K562 (cell line): ENCODE measurements around the gene ACTL10. TPM values are rescaled to one million over a fixed set of nuclear protein-coding genes. Genes with fewer than 3 reads are reported as not detected.

Experiments used
- ATAC-seq: fragments of 200-7000 bp; cut with Tn5 transposase; 3 replicates; pipeline ENCODE4 v1.9.1; 2020; ENCODE audit warnings: moderate library complexity
- BruUV-seq: library from RNA; stranded (reverse); fragments of 400-500 nt; replicated peaks from 2 replicates; lab custom pipeline; 2021; lab: Mats Ljungman, UMichigan
- CTCF ChIA-PET: fragments of 300-600 bp; formaldehyde crosslinking; extraction: SDS; loops from one replicate; lab custom pipeline; 2021; ENCODE audit warnings: low intra/inter-chr PET ratio; lab: Yijun Ruan, JAX
- POLR2A ChIA-PET: fragments of 300-600, 350-650 bp; sonication (Branson Sonifier 250); formaldehyde crosslinking; extraction: SDS; loops from one replicate; lab custom pipeline; 2021; ENCODE audit warnings: antibody characterized with exemption, inconsistent platforms; lab: Yijun Ruan, JAX
- DNase-seq, 4 experiments: peaks; one replicate each; pipeline versions ENCODE4 v3.0.0 to v3.0.0-alpha.2; 2011 to 2018; ENCODE audit warnings: low spot score in 3 of 4, mixed read lengths in 3 of 4; ENCODE audit errors: extremely low read depth in 1 of 4
- FAIRE-seq: peaks from 2 replicates; lab custom pipeline; 2011; peaks lifted over from hg19 to GRCh38; lab: Jason Lieb, UNC
- H2AFZ ChIP-seq: 2 replicates; pipeline ENCODE4 v1.6.0; 2011; ENCODE audit warnings: low read depth, low read length, control low read depth, inconsistent platforms
- H3K27ac ChIP-seq: fragments of 200-600 bp; 3 replicates; pipeline ENCODE4 v1.8.0; 2011; ENCODE audit warnings: low read depth, mild to moderate bottlenecking, control low read depth, inconsistent platforms, low read length, moderate library complexity, mixed read lengths; ENCODE audit errors: extremely low read depth
- H3K27me3 ChIP-seq, 2 experiments: fragments of 300-600 bp in 1 of 2; 2 replicates in 1 of 2; 3 replicates in 1 of 2; pipeline versions ENCODE4 v1.6.0 to v1.8.0; 2011; ENCODE audit warnings: inconsistent platforms in 2 of 2, low read length in 2 of 2, mild to moderate bottlenecking in 1 of 2, mixed read lengths in 1 of 2, moderate library complexity in 1 of 2; ENCODE audit not compliant: control insufficient read depth in 2 of 2, insufficient read depth in 2 of 2
- H3K36me3 ChIP-seq: fragments of 300-600 bp; 3 replicates; pipeline ENCODE4 v1.8.0; 2011; ENCODE audit warnings: mild to moderate bottlenecking, low read length, inconsistent platforms; ENCODE audit not compliant: control insufficient read depth, insufficient read depth
- H3K4me1 ChIP-seq, 2 experiments: fragments of 200-600 bp in 1 of 2; replicated peaks in 1 of 2; 2 replicates in 1 of 2; 3 replicates in 1 of 2; pipeline versions ENCODE4 v1.5.1 to v1.8.0; 2011; ENCODE audit warnings: inconsistent platforms in 2 of 2, low read length in 2 of 2, mild to moderate bottlenecking in 1 of 2, mixed read lengths in 1 of 2, moderate library complexity in 1 of 2; ENCODE audit not compliant: control insufficient read depth in 2 of 2, insufficient read depth in 2 of 2
- H3K4me2 ChIP-seq: 2 replicates; pipeline ENCODE4 v1.6.1; 2011; ENCODE audit warnings: low read length, control low read depth, inconsistent platforms, mixed read lengths; ENCODE audit not compliant: insufficient read depth
- H3K4me3 ChIP-seq: fragments of 200-600 bp; sonication (generic), shearing (Covaris generic); 2 replicates; pipeline ENCODE4 v1.5.1; 2016; ENCODE audit warnings: control low read depth, inconsistent platforms
- H3K79me2 ChIP-seq: fragments of 200-600 bp; 3 replicates; pipeline ENCODE4 v1.8.0; 2011; ENCODE audit warnings: low read length, inconsistent platforms; ENCODE audit not compliant: control insufficient read depth, insufficient read depth
- H3K9ac ChIP-seq, 2 experiments: 2 replicates each; pipeline versions ENCODE4 v1.6.0 to v1.6.1; 2011; ENCODE audit warnings: low read depth in 2 of 2, low read length in 2 of 2, control low read depth in 1 of 2, inconsistent platforms in 1 of 2, mild to moderate bottlenecking in 1 of 2, mixed read lengths in 1 of 2; ENCODE audit not compliant: insufficient read depth in 1 of 2
- H3K9me1 ChIP-seq: one replicate; pipeline ENCODE4 v1.6.0; 2011; ENCODE audit warnings: inconsistent platforms, mild to moderate bottlenecking, low read length, moderate library complexity; ENCODE audit not compliant: control insufficient read depth, insufficient read depth
- H3K9me3 ChIP-seq: replicated peaks from 2 replicates; pipeline ENCODE4 v1.5.1; 2011; ENCODE audit warnings: low read depth, low read length, inconsistent platforms; ENCODE audit not compliant: control insufficient read depth, insufficient read depth
- H4K20me1 ChIP-seq: replicated peaks from 2 replicates; pipeline ENCODE4 v1.6.1; 2011; ENCODE audit warnings: low read length, inconsistent platforms, mixed read lengths; ENCODE audit not compliant: control insufficient read depth, insufficient read depth
- CUX1 ChIP-seq: fragments of 200-800 bp; sonication (Bioruptor generic); IDR thresholded peaks from 2 replicates; pipeline ENCODE4 v1.6.1; 2016; ENCODE audit warnings: missing genetic modification characterization, missing compliant biosample characterization
- GABPB1 ChIP-seq: sonication (generic); formaldehyde crosslinking; IDR thresholded peaks from 2 replicates; pipeline ENCODE4 v1.8.0; 2022; ENCODE audit warnings: mild to moderate bottlenecking, missing genetic modification reagents
- HDAC2 ChIP-seq: fragments of 450-650 bp; IDR thresholded peaks from 2 replicates; pipeline ENCODE4 v1.6.1; 2016; ENCODE audit warnings: mild to moderate bottlenecking
- MXI1 ChIP-seq: IDR thresholded peaks from 2 replicates; pipeline ENCODE4 v1.6.1; 2011; ENCODE audit warnings: low read depth, mild to moderate bottlenecking, improper control_type of control experiment, low read length
- POLR2A ChIP-seq: fragments of 450-650 bp; conservative IDR thresholded peaks from 2 replicates; pipeline ENCODE4 v1.6.1; 2016
- RBM17 ChIP-seq: fragments of 200-400 bp; formaldehyde crosslinking; IDR thresholded peaks from 2 replicates; pipeline ENCODE4 v1.6.1; 2017; ENCODE audit warnings: low read depth, mild to moderate bottlenecking, low read length, borderline replicate concordance
- SMAD1 ChIP-seq: fragments of 150-350 bp; IDR thresholded peaks from 2 replicates; pipeline ENCODE4 v1.6.1; 2014; ENCODE audit warnings: low read length, low read depth; ENCODE audit not compliant: partially characterized antibody
- THRA ChIP-seq: fragments of 450-650 bp; IDR thresholded peaks from 2 replicates; pipeline ENCODE4 v1.6.1; 2017; ENCODE audit warnings: mild to moderate bottlenecking, moderate library complexity
- ZC3H8 ChIP-seq: fragments of 450-650 bp; IDR thresholded peaks from 2 replicates; pipeline ENCODE4 v1.6.1; 2017
- ZNF696 ChIP-seq: fragments of 250-450 bp; sonication (Bioruptor Pico); conservative IDR thresholded peaks from 2 replicates; pipeline ENCODE4 v1.4.0; 2020; ENCODE audit warnings: mild to moderate bottlenecking, moderate library complexity
- WGBS: fragments of 100-300 bp; shearing (Covaris generic); methylation state at CpG from one replicate; pipeline ENCODE4 v1.1.6; 2016; ENCODE audit warnings: low coverage, mixed read lengths; ENCODE audit not compliant: insufficient coverage; ENCODE audit errors: missing lambda C conversion rate; 5-methylcytosine and 5-hydroxymethylcytosine counted together
- in situ Hi-C: fragments of 300-500 bp; cut with MboI; formaldehyde crosslinking; loops from 4 replicates; pipeline ENCODE4 v1.15.0; 2018; ENCODE audit warnings: inconsistent platforms, mixed read lengths
- intact Hi-C: fragments of 100-400 bp; cut with micrococcal nuclease; formaldehyde crosslinking; loops from 2 replicates; pipeline ENCODE4 v1.14.2; 2022
- polyA plus RNA-seq, 8 experiments: library from polyadenylated mRNA; depleted of rRNA in 4 of 8; stranded (reverse) in 5 of 8; unstranded in 3 of 8; fragments of >200 nt; fragmentation: Nextera tagmentation in 2 of 8; fragmentation: Illumina TruSeq in 1 of 8; extraction: Ambion mirVana in 2 of 8; extraction: Trizol in 1 of 8; gene quantifications; 2 replicates each; pipeline versions ENCODE4 v1.2.1 to v1.2.3, GENCODE V29; 2011 to 2014; ENCODE audit warnings: inconsistent platforms in 1 of 8, missing spikeins in 1 of 8
- total RNA-seq, 7 experiments: library from RNA; depleted of rRNA in 6 of 7; stranded (reverse); fragments of >200 nt in 6 of 7; fragmentation: Illumina TruSeq in 2 of 7; extraction: Trizol in 2 of 7; gene quantifications; 2 replicates each; pipeline versions ENCODE4 v1.2.1 to v1.2.3, GENCODE V29; 2011 to 2021; ENCODE audit warnings: low replicate concordance in 1 of 7
- TF ChIP-seq, protein P1 (sequence below), 3 experiments: IDR thresholded peaks in 2 of 3; conservative IDR thresholded peaks in 1 of 3; 2 replicates each; pipeline ENCODE4 v1.5.1; 2011 to 2012; ENCODE audit warnings: low read length in 3 of 3, mild to moderate bottlenecking in 3 of 3, control low read depth in 2 of 3, improper control_type of control experiment in 1 of 3, inconsistent platforms in 1 of 3, low read depth in 1 of 3, mixed read lengths in 1 of 3, moderate library complexity in 1 of 3; ENCODE audit not compliant: insufficient read depth in 2 of 3

ACTL10 gene
- total and polyA plus RNA-seq, 9 of the 15 experiments (the other 6 are each of a cell fraction or from before 2014, with no cell fraction given) = 0.07 to 0.14 TPM; not detected in 7

GRCh38 chr20:33667676-33668465 is 1.1 kb downstream of the ACTL10 start:
- Histone ChIP-seq H3K79me2 (peaks cover 28% of the 10 kb centered on the region), H3K4me2 (no peak overlapping the region), H3K4me1 (peaks cover 24 to 63% of the 10 kb centered on the region in 2 experiments), H3K9me3 (no peaks in the 10 kb centered on the region), H3K9me1 (peaks cover 5% of the 10 kb centered on the region), H3K4me3 (no peak overlapping the region), H3K36me3 (peaks cover 54% of the 10 kb centered on the region), H4K20me1 (peaks cover 7% of the 10 kb centered on the region; the same call in 1 of the 2 replicates), H3K9ac (no peak overlapping the region; a peak in 1 of 4 replicates), H3K27ac (no peak overlapping the region), H2AFZ (no peak overlapping the region), H3K27me3 (no peaks in the 10 kb centered on the region)
- ATAC-seq (peak; percentile 14), DNase-seq (peak; percentile 56 to 69 (median 60)), FAIRE-seq (no peak)
- ChIA-PET CTCF (interaction anchor here (0.9 kb wide), 1 partner anchor 210 kb away, joined by 4 read pairs; no protein-coding TSS in a partner anchor), POLR2A (interaction anchor here (0.6 to 5.4 kb wide), 6 partner anchors 12 to 400 kb away, joined by 3 to 51 read pairs (median 3); partner anchors contain the start of gene CBFA2T2)
- intact Hi-C loops (loop anchor here (2.0 kb wide), 1 partner anchor 65 kb away; no protein-coding TSS in a partner anchor), in situ Hi-C loops (loop anchor here (5.0 kb wide), 1 partner anchor 59 kb away; no protein-coding TSS in a partner anchor)
- WGBS = 97% methylated on average over 26 of the region's 47 CpGs
- no TSS peak for BruUV-seq
- TF ChIP-seq ZNF696 (CRISPR knock-in tag) (no peak), RBM17 (no peak), HDAC2 (no peak), CUX1 (CRISPR knock-in tag) (no peak), MXI1 (no peak), POLR2A (no peak), THRA (no peak), ZC3H8 (no peak), SMAD1 (no peak), GABPB1 (CRISPR knock-in tag) (0 out of 2 replicates have a peak, but pooled peaks have one; percentile 18)
- TF ChIP-seq, protein P1, sequence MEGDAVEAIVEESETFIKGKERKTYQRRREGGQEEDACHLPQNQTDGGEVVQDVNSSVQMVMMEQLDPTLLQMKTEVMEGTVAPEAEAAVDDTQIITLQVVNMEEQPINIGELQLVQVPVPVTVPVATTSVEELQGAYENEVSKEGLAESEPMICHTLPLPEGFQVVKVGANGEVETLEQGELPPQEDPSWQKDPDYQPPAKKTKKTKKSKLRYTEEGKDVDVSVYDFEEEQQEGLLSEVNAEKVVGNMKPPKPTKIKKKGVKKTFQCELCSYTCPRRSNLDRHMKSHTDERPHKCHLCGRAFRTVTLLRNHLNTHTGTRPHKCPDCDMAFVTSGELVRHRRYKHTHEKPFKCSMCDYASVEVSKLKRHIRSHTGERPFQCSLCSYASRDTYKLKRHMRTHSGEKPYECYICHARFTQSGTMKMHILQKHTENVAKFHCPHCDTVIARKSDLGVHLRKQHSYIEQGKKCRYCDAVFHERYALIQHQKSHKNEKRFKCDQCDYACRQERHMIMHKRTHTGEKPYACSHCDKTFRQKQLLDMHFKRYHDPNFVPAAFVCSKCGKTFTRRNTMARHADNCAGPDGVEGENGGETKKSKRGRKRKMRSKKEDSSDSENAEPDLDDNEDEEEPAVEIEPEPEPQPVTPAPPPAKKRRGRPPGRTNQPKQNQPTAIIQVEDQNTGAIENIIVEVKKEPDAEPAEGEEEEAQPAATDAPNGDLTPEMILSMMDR (IDR thresholded peaks at IDR 0.05 in 2 of 3, conservative IDR thresholded peaks at IDR 0.05 in 1 of 3; ENCODE audit: insufficient read depth in 2 of 3, low read depth in 1 of 3, low read length in 3 of 3) = peak; percentile 57 to 78 (median 77)
